NCI-H128 (cell line): ENCODE measurements around the gene PBX3.
"Not testable (repeated sequence)": the region's sequence is repeated elsewhere in the genome, so short reads cannot be mapped to it uniquely, and the experiment has no call there.

ENCODE experiments used
- DNase-seq: peaks from one replicate; lab custom pipeline; 2025; ENCODE audit not compliant: unreplicated experiment; lab: John Stamatoyannopoulos, UW

Gene PBX3

GRCh38 chr9:125820100-125820804, 73.1 kb downstream of the PBX3 start:
- no peak for DNase-seq

GRCh38 chr9:125821078-125821477, 73.9 kb downstream of the PBX3 start:
- no peak for DNase-seq

DNA sequence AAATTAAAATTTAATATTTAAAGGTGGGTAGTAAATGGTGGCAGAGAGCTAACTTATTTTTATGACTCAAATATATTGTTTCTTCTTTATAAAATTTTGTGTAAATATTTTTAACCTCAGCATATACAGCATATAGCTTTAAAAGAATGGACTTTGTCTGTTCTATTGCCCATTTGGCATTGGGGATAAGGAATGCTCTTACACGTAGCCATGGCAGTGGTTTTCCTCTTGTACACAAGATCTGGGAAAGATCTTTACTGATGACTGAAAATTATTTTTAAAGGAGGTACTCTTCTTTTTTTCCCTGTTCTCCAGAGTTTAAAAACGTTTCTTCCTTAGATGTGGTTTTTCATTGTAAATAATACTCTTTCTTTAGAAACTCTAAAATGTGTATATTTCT, 75.0 kb downstream of the PBX3 start:
- no peak for DNase-seq

GRCh38 chr9:125822902-125823301, 75.7 kb downstream of the PBX3 start:
- DNase-seq, result no peak

DNA sequence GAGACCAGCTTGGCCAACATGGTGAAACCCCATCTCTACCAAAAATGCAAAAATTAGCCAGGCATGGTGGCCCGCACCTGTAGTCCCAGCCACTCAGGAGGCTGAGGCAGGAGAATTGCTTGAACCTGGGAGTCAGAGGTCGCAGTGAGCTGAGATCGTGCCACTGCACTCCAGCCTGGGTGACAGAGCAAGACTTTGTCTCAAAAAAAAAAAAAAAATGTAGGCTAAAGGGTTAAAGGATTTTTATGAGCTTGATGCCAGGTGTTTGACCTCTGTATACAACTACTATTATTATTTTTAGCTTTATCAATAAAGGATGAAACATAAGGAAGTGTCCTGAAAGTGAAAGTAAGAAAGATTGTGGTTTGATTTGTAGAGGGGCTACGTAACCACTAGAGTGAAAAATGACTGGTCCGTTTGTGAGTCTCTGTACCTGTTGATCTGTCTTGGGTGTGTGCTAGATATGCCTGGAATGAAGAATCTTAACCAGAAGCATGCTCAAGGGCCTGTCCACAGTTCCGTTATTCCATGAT, 76.8 kb downstream of the PBX3 start:
- DNase-seq, result not testable (repeated sequence)

DNA sequence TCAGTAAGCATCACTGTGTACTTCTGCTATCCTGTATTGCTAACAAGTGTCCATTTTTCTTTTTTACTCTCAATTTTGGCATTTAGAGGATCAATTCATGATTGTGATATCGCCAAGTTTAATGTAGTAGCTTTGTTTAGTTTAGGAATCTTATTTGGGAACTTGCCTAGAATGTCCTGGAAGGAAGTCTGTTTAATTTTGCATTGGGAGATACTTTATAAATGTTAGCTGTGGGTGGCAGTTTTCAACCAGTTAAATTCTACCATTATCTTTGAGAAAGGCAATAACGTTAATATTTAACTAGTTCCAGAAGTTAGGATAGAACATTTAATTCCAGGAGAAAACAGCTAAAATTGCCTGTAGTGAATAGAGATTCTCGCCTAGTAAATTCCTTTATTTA, 78.6 kb downstream of the PBX3 start:
- no peak for DNase-seq

DNA sequence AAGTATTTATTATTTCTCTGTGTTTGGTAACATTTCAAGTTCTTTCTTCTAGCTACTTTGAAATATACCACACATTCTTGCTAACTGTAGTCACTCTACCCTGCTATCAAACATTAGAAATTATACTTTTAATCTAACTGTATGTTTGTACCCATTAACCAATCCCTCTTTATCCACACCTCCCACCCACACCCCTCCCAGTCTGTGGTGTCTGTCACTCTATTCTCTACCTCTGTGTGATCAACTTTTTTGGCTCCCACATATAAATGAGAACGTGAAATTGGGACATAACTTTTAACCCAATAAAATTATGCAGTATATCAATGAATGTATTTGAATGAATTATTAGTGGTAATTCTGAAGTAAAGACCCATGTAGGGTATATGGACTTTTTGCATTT, 79.7 kb downstream of the PBX3 start:
- DNase-seq, result no peak

- no peak for DNase-seq
Observed at GRCh38 chr9:125829743-125830142, 82.6 kb downstream of the PBX3 start.

DNA sequence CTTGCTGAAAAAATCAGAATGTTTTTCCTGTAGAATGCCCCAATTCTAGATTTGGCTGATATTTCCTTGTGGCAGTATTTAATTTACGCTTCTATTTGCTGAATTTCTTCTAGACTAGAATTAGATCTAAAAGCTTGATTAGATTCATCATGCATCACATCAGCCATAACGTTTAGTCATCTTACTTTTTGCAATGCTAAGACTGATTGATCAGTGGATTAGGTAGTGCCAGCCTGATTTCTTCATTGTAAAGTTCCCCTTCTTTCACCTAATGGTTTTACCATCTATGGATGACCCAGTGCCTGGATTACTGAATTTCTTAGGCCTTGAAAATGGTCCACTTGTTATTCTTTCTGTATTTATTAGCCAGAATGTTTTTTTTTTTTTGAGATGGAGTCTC, 83.9 kb downstream of the PBX3 start:
- DNase-seq, result no peak

DNA sequence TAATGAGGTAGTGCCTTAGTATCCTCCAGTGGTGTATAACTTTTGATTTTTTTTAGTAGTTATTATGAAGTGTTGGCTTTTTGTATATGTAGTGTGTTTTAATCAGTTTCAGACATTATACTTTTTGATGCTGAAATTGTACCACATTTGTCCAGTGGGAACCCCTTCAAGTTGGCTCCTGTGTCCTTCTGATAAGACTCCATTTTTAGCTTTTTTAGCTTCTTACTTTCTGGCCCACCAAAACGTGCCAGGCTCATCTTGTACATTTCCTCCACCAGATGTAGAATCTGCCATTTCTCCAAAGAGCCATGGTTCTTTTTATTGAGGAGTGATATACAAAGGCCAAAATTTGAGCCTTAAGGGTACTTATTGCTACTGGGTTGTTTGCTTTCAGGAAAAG, 84.4 kb downstream of the PBX3 start:
- DNase-seq, result no peak

DNA sequence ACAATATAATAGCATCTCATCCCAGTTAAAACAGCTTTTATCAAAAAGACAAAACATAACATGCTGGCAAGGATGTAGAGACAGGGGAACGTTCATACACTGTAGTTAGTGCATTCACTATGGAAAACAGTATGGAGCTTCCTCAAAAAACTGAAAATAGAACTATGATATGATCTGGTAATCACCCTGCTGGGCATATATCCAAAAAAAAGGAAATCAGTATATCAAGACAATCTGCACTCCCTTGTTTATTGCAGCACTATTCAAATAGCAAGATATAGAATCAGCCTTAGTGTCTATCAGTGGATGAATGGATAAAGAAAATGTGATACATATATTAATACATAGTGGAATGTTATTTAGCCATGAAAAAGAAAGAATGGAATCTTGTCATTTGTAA, 88.5 kb downstream of the PBX3 start:
- no peak for DNase-seq

GRCh38 chr9:125839317-125839716, 92.1 kb downstream of the PBX3 start:
- no peak for DNase-seq

- DNase-seq, result no peak
Observed at GRCh38 chr9:125841444-125841843, 94.3 kb downstream of the PBX3 start.

DNA sequence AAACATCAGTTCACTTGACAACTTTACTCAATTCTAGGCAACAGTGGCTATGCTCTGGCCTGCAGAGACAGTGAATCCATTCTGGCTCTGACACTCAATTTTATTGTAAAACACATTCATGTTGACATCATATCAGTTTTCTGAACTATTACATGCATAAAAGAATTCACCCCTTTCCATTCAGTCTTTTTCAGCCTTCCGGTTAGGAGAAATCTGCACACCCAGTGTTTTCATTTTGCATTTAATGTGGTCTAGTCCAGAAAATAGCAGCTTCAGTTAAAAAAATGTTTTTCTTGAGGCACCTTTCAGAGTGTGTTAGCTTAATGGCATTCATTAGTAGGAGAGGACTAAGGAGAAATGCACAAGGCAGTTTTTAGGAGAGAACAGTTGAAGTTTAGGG, 95.1 kb downstream of the PBX3 start:
- no peak for DNase-seq

DNA sequence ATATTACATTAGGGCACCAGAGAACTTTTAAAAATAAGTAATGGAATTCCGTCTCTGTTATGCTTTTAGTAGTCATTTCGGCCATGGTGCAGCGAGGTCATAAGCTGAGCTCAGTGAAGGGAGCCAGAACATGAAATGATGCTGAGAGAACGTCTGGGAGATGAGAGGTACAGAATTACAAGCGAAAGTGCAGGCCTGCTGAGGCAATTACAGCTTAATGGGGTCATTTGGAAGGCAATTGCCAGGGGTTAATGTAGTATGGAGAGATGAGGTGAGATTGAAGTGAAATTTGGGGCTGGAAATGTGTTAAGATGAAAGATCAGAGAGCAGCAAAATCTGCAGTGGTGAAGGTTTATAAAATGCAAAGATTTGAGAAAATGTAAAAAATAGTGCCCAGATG, 96.5 kb downstream of the PBX3 start:
- DNase-seq, result peak; percentile 14

DNA sequence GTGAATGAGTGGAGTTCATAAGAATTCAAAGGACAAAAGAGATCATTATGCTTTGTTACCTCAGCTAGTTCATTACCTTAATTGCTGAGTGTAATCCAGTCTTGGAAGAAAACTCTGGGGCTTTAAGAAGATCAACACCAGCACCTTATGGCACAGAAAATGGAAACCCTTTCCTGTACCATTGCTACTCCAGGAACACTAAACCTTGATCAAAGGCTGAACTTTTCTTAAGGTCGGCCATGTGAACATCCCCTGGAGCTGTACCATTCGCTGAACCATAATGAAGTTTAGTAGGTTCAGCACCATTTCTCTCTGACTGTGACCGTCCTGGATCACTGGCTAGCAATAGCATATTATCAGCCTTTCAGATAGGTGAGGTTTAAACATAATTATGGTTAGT, 97.4 kb downstream of the PBX3 start:
- DNase-seq, result no peak

DNA sequence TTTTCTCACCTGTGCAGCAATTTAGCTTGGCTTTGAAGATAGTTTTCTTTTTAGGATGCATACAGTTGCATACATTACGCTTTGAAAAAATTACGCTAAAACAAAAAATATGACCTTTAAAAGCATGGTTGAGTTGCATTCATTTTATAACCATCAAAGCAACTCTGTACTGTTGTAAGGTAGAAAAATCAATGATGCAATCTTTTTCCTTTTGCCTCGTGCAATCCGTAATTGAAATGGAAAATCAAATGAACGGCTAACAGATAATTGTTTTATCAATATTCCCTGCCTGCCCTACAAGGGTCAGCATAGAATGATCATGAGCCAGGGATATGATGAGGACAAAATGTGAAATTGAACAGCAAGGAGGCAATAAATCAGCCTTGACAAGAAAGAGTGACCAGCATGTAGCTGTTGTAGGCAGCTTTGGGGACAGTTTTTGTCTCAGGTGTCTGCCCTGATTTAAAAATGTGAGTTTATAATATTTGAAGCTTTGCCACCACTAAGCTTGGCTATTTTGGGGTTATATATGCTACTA, 98.2 kb downstream of the PBX3 start:
- DNase-seq, result no peak

DNA sequence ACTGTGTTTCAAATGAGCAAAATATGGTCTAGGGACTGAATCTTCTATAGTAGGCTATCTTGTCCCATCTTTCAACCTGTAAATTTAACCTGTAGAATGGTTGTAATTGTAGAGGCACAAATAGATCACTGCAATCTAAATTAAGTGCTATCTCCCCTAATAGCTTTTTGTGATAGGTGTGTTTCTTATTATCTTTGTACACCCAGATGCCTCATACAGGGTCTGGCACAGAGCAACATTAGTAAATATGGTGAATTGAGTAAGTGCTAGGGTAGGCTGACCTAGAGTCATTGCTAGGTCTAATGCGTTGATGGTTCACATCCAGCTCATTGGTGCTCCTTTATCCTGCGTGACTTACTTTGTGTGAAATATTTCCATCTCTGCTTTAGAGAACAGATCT, 100.6 kb downstream of the PBX3 start:
- no peak for DNase-seq

DNA sequence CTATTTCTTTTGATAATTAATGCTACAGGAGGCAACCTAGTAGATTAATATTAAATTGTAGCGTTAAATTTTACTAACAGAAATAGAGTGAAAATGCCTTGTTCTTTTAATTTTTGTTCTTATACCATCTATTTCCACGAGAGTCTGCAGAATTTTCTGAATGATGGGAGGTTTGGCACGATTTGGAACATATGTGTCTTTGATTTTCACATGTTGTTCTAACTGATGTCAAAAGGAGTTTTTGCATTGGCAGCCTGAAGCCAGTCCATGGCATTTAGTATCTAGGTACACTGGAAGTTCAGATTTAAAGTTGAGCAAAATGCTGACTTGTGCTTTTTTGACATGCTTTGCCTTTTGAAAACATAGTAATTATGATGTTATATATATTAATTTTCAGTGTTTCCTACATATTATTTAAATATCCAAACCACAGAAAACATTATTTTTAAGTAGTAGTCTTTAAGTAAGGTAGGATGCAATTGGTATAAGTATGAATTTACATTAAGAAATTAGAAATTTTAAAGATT, 103.0 kb downstream of the PBX3 start:
- no peak for DNase-seq

DNA sequence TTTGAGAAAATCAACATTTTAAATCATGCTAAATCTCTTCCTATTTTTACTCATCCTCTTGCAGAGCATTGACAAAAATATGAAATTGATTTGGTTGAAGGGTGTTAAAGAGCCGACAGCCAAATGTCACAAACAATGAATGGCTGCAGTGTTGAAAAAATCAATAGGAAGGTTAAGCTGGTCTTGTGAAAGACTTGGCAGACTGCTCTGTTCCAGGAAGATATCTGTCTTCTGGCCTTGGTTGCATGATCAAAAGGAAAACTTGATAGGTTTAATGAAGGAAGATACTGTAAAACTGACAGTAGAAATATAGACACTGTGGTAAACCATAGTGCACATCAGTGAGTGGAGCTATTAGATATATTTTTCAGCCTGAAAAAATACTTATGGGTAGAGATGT, 103.6 kb downstream of the PBX3 start:
- DNase-seq, result no peak

- no peak for DNase-seq
Observed at GRCh38 chr9:125851979-125852378, 104.8 kb downstream of the PBX3 start.

- no peak for DNase-seq
Observed at GRCh38 chr9:125852386-125852785, 105.2 kb downstream of the PBX3 start.
